ENCODE measurements around the gene RNF213.
A peak's percentile ranks its signal among the peaks of the same experiment; 100 is the strongest.

The RNF213 gene

DNA sequence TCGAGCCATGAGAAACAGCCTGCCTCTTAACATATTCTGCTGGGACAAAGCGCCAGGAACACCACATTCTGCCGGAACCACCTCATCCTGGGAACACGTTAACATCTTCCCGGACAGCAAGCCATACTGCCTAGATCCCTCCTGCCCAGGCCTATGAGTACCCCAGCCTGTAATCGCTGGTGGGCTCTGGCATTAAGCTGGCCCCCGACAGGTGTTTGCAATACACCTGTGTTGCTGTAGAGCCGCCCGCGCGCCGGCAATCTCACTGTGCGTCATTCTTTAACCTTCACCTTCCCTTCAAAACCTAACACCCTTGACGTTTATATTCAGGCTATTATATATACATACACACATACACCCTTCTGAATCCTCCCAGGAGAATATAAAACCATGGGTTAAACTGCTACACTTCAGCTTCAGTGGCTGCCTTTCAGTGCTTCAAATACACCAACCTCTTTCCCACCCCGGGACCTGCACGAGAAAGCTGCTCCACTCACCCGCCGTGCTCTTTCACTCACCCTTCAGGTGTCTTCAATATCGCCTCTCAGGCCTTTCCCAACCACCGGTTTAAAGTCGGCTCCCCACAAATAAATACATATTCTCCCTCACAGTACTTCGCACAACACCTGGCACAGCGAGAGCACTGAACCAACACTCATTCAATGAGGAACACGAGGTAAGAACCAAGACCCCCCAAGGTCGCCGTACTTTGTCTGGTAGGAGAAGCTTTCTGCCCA, 153.3 kb downstream of the RNF213 start:
- no peak for FAIRE-seq
- no peak for DNase-seq (ENCODE audit: low spot score)

DNA sequence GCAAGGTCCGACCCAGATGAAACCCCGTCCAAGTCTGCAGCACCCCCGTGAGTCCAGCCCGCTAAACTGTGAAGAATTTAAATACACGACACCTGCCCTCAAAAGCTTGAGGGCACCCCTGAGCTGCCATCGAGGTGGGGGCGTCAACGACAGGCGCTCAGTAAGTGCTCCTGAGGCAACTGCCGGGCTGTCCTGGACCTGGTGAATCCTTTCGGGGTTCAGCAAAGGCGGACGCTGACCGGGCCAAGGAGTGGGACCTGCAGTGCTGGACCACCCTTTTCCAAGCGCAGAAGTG, 153.8 kb downstream of the RNF213 start:
- FAIRE-seq: no peak

GRCh38 chr17:80414803-80415625, 154.4 kb downstream of the RNF213 start, which contains the start of gene ENDOV:
ENDOV (plus strand) TSS chr17:80415167; CDS start chr17:80415195, 28 bp downstream.
- peak; percentile 61 for FAIRE-seq
- peak; percentile 100 for DNase-seq (ENCODE audit: low spot score)

More for the DNA sequence above, 153.8 kb downstream of the RNF213 start:
- no peak for DNase-seq (ENCODE audit: low spot score)

DNA sequence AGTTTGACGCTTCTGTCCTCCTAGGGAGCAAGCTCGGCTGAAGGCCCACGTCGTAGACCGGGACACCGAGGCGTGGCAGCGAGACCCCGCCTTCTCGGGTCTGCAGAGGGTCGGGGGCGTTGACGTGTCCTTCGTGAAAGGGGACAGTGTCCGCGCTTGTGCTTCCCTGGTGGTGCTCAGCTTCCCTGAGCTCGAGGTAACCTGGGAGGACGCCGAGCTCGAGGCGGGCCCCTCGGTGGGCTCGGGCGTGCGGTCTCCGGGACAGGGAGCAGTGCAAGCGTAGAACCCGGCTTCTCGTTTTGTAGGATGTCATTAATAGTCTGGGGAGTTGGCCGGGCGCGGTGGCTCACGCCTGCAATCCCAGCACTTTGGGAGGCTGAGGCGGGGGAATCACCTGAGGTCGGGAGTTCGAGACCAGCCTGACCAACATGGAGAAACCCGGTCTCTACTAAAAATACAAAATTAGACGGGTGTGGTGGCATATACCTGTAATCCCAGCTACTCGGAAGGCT, 155.0 kb downstream of the RNF213 start:
- FAIRE-seq (no peak), DNase-seq (ENCODE audit: low spot score) (no peak)

DNA sequence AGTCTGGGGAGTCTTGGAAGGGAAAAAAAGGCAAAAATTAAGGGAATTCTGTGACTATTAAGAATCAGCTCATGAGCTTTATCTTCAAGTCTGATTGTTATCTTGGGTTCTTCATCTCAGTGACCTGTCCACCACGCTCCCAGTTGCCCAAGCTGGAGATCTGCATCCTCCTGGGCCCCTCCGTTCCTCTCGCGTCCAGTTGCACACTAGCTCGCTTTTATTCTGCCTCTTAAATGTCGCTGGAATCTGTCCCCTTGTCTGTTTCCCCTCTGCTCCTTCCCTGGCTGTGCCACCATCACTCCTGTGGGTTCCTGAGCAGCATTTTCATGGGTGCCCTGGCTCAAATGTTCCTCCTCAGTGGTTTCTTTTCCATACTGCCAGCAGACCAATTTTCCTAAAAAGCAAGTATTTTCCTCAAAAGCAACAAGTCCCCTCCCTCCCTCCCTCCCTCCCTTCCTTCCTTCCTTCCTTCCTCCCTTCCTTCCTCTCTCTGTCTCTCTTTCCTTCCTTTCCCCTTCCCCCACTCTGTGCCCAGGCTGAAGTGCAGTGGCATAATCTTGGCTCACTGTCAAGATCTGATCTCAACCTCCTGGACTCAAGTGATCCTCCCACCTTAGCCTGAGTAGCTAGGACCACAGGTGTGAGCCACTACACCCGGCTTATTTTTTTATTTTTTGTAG, 155.7 kb downstream of the RNF213 start:
- no peak for DNase-seq (ENCODE audit: low spot score)
- FAIRE-seq: no peak

- no peak for DNase-seq (ENCODE audit: low spot score)
- FAIRE-seq: no peak
Measured at GRCh38 chr17:80416940-80417293, 156.3 kb downstream of the RNF213 start.

- DNase-seq (ENCODE audit: low spot score) (no peak), FAIRE-seq (no peak)
Measured at GRCh38 chr17:80418589-80418988, 157.9 kb downstream of the RNF213 start.

- FAIRE-seq (no peak), DNase-seq (ENCODE audit: low spot score) (no peak)
Measured at GRCh38 chr17:80419255-80419654, 158.6 kb downstream of the RNF213 start.

DNA sequence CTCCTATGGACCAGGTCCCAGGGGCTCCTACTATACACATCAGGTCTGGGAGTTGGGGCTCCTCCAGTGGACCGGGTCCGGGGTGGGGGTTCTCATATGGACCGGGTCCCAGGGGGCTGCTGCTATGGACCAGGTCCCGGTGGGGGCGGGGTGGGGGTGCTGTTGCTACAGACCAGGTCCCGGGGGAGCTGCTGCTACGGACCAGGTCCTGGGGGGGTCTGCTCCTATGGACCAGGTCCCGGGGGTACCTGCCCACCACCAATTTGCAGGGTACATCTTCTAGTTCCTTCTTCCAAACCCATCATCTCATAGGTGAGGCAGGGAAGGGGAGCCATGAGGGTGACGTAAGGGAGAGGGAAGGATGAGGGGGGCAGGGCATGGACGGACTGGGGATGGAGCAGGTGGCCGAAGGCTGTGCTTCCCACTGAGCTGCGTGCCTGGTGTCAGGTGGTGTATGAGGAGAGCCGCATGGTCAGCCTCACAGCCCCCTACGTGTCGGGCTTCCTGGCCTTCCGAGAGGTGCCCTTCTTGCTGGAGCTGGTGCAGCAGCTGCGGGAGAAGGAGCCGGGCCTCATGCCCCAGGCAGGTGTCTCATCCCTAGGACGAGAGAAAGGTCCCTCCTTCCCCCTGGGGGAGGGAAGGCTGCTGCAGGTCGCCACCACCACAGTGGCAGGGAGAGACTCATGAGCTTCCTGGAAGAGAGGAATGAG, 160.9 kb downstream of the RNF213 start:
- FAIRE-seq (peak; percentile 44), DNase-seq (ENCODE audit: low spot score) (no peak)

DNA sequence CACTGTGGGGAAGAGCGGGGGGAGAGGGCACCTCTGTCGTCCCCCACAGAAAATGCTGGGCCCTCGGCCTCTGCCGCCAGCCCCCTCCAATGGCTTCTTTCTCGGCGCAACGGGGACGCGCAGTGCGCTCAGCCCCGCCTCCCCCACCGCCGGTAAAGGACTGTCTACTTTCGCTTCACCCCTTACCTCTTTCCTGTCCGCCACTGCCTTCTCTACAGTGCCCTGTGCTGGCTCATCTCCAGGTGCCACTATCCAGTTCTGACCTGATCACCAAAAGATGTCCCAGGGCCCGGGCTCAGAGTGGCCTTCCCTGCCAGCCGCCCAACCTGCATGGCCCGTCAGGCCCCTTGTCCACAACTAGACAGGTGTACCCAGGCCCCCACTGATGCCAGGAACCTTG, 161.6 kb downstream of the RNF213 start:
- FAIRE-seq (no peak), DNase-seq (ENCODE audit: low spot score) (no peak)

DNA sequence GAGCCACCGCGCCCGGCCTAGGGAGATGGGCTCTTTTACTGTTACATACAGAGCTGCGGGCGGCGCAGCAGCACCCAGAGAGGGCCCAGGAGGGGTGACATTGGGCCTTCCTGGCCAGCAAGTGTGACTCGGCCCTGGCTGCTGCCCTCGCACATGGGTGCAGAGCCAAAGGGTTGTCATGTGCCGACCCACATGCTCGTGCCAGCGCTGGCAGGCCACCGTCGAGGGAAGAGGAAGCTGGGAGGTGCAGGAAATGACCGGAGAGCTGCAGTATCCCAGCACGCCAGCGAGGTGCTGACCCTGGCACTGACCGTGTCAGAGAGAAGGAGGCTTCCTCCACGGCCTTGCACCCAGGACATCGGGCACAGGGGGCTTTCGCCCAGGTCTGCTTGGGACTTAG, 162.3 kb downstream of the RNF213 start:
- DNase-seq (ENCODE audit: low spot score) (no peak), FAIRE-seq (no peak)

DNA sequence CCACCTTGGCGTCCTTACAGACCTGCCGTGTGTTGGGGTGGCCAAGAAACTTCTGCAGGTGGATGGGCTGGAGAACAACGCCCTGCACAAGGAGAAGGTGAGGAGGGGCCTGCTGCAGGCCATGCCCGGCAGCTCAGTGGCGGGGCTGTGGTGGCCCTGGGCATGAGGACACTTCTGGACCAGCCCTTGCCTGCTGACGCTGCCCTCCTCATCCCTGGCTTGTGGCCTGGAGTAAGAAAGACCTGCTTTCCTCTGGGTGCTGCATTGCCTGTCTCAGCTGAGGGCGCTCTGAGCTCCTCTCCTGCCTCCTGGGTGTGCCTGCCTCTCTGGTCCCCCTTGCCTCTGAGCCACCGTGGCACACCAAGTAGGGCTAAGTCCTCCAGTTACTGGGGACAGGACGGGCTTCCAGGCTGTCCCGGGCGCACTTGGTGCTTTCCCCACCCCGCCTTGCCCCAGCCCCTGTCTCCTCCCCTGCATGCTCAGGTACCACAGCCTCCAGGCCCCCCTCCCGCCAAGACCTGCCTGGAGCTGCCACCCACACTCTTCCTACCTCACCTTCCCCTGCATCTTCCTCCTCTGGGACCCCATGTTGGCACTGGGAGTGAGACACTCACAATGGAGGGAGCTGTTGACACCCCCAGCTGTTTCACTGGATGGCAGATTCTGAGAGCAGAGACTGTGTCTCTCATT, 163.0 kb downstream of the RNF213 start:
- DNase-seq (ENCODE audit: low spot score) (no peak), FAIRE-seq (peak; percentile 86)

DNA sequence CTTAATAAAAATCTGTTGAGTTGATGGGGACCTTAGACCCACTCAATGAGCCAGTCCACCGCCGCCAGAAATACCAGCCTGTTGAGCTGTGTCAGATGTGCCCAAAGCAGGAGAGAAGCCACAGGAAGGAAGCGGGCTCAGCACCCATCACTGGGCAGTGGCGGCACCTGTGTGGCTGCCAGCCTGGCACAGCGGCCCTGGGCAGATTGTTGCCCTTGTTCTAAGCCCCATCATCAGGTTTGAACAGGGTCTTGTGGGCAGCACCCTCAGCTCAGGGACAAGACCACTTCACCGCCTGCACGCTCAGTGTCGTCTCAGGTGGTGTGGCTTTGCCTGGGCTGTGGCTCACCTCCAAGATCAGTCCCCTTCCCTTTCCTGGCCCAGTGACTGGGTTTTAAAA, 163.6 kb downstream of the RNF213 start:
- DNase-seq (ENCODE audit: low spot score) (no peak), FAIRE-seq (no peak)

DNA sequence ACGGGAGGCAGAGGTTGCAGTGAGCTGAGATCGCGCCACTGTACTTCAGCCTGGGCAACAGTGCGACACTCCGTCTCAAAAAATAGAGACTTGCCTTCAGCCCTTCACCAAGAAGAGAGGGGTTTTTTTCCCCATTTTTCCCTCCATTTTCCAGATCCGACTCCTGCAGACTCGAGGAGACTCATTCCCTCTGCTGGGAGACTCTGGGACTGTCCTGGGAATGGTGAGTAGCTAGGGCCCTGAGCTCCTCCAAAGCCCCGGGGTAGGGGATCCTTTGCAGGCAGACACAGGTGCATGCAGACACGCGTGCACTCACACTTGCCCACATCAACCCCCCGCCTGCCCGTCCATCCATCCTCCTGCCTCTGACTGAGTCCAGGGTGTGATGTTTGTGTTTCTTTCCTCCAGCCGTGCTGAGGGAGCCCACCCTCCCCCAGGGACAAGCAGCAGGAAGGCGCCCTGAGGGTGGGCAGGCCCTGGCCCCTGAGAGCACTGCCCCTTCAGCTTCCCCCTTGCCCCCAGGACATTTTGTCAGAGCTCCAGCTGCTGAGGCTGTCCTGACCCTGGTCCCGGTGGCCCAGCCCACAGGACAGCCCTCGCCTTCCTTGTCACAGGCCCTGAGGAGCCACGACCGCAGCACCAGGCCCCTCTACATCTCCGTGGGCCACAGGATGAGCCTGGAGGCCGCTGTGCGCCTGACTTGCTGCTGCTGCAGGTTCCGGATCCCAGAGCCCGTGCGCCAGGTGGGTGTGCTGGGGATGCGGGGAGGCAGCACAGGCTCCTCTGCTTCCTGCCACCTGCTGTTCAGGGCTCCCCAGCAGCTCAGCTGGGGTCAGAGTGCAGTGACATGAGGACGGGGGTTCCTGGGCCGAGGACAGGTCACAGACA, 164.5 kb downstream of the RNF213 start:
- DNase-seq (ENCODE audit: low spot score) (no peak), FAIRE-seq (peak; percentile 44)

- FAIRE-seq: no peak
- DNase-seq (ENCODE audit: low spot score): no peak
Measured at GRCh38 chr17:80425835-80426426, 165.3 kb downstream of the RNF213 start.

DNA sequence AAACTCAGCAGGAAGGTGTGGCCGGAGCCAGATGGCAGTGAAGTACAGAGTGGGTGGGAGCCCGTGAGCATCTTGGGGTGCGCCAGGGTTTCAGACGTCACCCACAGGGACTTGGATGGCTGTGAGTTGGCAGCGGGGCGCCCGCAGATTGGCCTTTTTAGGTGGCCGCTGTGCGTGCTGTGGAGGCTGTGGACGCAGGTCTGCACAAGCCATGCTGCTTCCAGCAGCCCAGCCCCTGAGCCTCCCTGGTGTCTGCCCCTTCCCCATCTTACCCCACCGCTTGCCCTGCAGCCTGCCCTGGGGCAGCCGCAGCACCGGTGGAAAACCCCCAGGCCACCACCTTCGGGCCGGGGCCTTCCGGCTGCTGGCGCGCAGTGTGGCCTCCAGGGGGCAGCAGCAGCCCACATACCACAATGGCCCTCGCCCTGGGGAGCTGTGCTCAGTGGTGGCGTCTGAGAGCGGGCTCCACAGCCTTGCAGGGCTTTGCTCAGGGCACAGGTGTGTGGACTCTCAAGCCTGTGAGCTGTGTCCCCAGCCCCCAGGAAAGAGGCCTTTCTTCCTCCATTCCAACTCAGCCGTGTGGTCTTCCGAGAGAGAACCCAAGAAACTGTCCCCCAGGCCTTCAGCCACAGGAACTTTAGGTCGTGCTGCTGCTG, 166.1 kb downstream of the RNF213 start:
- DNase-seq (ENCODE audit: low spot score) (peak; percentile 92), FAIRE-seq (peak; percentile 96)

- FAIRE-seq (peak; percentile 58), DNase-seq (ENCODE audit: low spot score) (no peak)
Measured at GRCh38 chr17:80427366-80428282, 167.0 kb downstream of the RNF213 start.

DNA sequence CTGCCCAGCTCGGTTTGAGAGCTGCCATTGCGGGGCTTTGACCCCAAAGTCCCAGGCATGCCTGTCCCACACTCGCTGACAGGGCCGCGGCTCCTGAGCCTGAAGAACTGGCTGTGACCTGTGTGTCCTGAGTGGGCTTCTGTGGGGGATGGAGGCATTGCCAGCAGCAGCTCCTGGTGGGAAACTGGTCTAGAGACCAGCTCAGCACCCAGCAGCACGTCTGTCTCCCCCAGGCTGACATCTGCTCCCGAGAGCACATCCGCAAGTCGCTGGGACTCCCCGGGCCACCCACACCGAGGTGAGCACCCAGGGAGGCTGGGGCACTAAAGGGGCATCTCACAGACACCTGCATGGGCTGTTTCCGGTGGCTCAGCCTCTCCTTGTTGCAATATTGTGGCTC, 167.7 kb downstream of the RNF213 start:
- DNase-seq (ENCODE audit: low spot score) (no peak), FAIRE-seq (no peak)
